ENCODE results near the gene SLC6A1.
"Not testable (repeated sequence)": the region's sequence is repeated elsewhere in the genome, so short reads cannot be mapped to it uniquely, and the experiment has no call there.

SLC6A1 gene

DNA sequence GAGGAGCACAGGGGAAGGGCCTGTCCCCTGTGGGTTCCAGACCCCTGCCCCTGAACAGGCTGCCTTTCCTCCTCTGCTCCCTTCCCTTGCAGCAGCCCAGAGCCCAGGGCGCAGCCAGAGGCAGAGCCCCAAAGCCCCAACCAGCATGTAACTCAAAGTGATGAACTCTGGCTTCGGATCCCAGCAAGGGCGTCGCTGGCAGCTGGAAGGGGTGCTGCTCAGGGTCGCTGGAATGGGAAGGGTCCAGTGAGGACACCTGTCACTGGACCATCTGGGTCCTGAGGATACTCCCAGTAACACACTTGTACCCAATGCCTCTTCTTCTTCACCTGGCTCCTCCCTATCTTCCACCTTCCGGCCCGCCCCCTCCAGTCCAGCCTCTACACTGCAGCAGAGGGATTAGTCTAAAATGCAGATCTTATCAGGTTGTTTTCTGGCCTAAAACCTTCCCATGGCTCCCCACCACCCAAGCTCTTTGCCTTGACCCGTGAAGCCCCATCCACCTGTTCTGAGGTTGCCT is 64.0 kb downstream of the SLC6A1 start:
- peaks cover 28 to 36% of the 10 kb centered on the region in 2 donors for H3K27me3 Mint-ChIP-seq
- H3K4me1 Mint-ChIP-seq (ENCODE audit: low read depth in 2 of 2), result peaks cover 0 to 4% of the 10 kb centered on the region in 2 donors
- ATAC-seq (replicated peaks) (no peak), DNase-seq (no peak)
- no peaks in the 10 kb centered on the region for H3K36me3 Mint-ChIP-seq (ENCODE audit: insufficient read depth)
- H3K27ac Mint-ChIP-seq, result no peak overlapping the region
- no peak overlapping the region for H3K4me3 Mint-ChIP-seq
- H3K9me3 Mint-ChIP-seq, result no peaks in the 10 kb centered on the region

DNA sequence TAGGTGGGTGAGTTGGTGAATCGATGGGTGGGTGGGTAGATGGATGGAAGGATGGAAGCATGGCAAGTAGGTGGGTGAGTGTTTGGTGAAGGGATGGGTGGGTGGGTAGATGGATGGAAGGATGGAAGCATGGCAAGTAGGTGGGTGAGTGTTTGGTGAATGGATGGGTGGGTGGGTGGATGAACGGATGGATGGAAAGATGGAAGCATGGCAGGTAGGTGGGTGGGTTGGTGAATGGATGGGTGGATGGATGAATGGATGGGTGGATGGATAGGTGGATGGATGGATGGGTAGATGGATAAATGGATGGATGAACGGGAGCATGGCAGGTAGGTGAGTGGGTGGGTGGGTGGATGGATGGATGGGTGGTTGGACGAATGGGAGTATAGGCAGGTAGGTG is 65.1 kb downstream of the SLC6A1 start:
- DNase-seq (no peak), ATAC-seq (replicated peaks) (no peak)
- peaks cover 32% of the 10 kb centered on the region in 2 donors for H3K27me3 Mint-ChIP-seq
- no peaks in the 10 kb centered on the region for H3K36me3 Mint-ChIP-seq (ENCODE audit: insufficient read depth)
- H3K9me3 Mint-ChIP-seq, result no peaks in the 10 kb centered on the region
- H3K4me3 Mint-ChIP-seq, result no peak overlapping the region
- peaks cover 0 to 4% of the 10 kb centered on the region in 2 donors for H3K4me1 Mint-ChIP-seq (ENCODE audit: low read depth in 2 of 2)
- no peak overlapping the region for H3K27ac Mint-ChIP-seq

DNA sequence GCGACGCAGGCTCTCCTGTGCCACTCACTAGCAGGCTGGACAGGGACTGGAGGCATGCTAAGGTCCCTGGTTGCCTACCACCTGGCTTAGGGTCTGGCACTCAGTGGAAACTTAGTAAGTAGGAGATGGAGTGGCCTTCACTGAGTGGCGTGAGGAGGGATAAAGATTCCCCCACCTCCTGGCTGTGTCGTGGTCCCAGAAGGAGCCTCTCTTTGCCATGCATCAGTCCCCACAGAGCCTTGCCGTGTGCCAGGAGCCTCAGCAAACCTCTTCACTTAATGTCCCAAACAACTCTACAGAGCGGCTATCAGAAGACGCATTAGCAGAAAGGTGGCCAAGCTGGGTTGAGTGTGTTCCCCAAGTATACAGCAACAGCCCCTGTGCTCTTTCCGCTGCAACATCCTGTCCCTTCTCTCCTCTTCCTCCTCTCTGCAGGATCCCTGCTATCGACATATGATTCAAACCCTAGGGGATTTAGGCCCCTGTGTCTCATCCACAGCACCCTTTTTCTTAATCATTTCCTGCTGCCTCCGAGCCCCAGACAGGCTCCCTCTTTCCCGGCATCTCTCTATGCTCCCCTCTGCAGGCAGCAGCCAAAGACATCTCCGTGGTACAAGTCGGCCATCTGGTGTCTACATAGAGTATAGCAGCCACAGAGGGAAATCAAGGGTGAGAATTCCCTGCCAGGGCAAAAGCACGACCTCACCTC is 66.7 kb downstream of the SLC6A1 start:
- DNase-seq (no peak), ATAC-seq (replicated peaks) (no peak)
- Mint-ChIP-seq H3K4me1 (ENCODE audit: low read depth in 2 of 2) (peaks cover 0 to 4% of the 10 kb centered on the region in 2 donors), H3K27ac (no peak overlapping the region), H3K9me3 (no peaks in the 10 kb centered on the region), H3K27me3 (peaks cover 21 to 28% of the 10 kb centered on the region in 2 donors), H3K4me3 (no peak overlapping the region), H3K36me3 (ENCODE audit: insufficient read depth) (no peaks in the 10 kb centered on the region)

DNA sequence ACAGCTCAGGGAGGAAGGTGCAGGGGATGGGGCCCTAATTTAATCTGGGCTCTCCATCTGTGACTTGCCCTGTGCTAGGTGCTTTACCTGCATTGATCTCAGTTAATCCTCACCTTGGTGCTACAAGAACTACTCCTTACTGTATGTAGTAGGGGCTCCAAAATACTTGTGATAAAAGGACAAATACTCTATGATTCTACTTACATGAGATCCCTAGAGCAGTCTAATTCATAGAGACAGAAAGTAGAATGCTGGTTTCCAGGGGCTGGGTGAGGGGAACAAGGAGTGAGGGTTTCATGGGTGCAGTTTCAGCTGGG is 67.2 kb downstream of the SLC6A1 start:
- ATAC-seq (replicated peaks) (no peak), DNase-seq (no peak)
- Mint-ChIP-seq H3K9me3 (no peaks in the 10 kb centered on the region), H3K27me3 (peaks cover 21 to 28% of the 10 kb centered on the region in 2 donors), H3K4me1 (ENCODE audit: low read depth in 2 of 2) (peaks cover 0 to 4% of the 10 kb centered on the region in 2 donors), H3K27ac (no peak overlapping the region), H3K4me3 (no peak overlapping the region), H3K36me3 (ENCODE audit: insufficient read depth) (no peaks in the 10 kb centered on the region)

GRCh38 chr3:11060500-11061251 is 68.1 kb downstream of the SLC6A1 start:
- Mint-ChIP-seq H3K27ac (no peak overlapping the region), H3K27me3 (peaks cover 20 to 28% of the 10 kb centered on the region in 2 donors), H3K4me3 (no peak overlapping the region), H3K36me3 (ENCODE audit: insufficient read depth) (no peaks in the 10 kb centered on the region), H3K4me1 (ENCODE audit: low read depth in 2 of 2) (peaks cover 0 to 4% of the 10 kb centered on the region in 2 donors), H3K9me3 (no peaks in the 10 kb centered on the region)
- ATAC-seq (replicated peaks), result no peak
- peak in 1 of 3 experiments; percentile 4 for DNase-seq

DNA sequence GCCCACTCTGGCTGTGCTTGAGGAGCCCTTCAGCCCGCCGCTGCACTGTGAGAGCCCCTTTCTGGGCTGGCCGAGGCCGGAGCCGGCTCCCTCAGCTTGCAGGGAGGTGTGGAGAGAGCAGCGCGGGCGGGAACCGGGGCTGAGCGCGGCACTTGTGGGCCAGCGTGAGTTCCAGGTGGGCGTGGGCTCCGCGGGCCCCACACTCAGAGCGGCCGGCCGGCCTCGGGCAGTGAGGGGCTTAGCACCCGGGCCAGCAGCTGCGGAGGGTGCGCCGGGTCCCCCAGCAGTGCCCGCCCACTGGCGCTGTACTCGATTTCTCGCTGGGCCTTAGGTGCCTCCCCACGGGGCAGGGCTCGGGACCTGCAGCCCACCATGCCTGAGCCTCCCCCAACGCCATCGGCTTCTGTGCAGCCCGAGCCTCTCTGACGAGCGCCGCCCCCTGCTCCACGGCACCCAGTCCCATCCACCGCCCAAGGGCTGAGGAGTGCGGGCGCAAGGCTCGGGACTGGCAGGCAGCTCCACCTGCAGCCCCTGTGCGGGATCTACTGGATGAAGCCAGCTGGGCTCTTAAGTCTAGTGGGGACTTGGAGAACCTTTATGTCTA is 68.8 kb downstream of the SLC6A1 start:
- H3K4me1 Mint-ChIP-seq (ENCODE audit: low read depth in 2 of 2); H3K36me3 Mint-ChIP-seq (ENCODE audit: insufficient read depth); ATAC-seq (replicated peaks); DNase-seq; H3K27ac Mint-ChIP-seq; H3K9me3 Mint-ChIP-seq; H3K4me3 Mint-ChIP-seq: not testable (repeated sequence)
- peaks cover 20 to 28% of the 10 kb centered on the region in 2 donors for H3K27me3 Mint-ChIP-seq

DNA sequence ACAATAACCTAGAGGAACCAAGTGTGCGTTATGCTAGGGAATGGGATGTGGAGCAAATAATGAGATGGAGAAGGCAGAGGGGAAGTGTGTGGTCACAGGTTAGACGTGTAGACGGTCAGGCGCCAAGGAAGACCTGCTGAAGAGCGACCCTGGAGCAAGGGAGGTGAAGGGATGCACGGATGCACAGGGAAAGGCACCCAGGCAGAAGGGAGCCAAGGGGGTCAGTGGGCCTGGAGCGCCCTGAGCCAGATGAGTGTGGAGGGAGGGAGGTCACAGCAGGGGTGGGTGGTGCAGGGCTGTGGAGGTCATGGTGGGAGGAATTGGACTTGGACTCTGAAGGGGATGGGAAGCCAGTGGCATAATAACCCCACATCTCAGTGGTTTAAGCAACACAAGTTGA is 70.2 kb downstream of the SLC6A1 start:
- Mint-ChIP-seq H3K27me3 (peaks cover 18 to 23% of the 10 kb centered on the region in 2 donors), H3K9me3 (no peaks in the 10 kb centered on the region), H3K4me1 (ENCODE audit: low read depth in 2 of 2) (peaks cover 0 to 4% of the 10 kb centered on the region in 2 donors), H3K4me3 (no peak overlapping the region), H3K27ac (no peak overlapping the region), H3K36me3 (ENCODE audit: insufficient read depth) (no peaks in the 10 kb centered on the region)
- DNase-seq (no peak), ATAC-seq (replicated peaks) (no peak)

DNA sequence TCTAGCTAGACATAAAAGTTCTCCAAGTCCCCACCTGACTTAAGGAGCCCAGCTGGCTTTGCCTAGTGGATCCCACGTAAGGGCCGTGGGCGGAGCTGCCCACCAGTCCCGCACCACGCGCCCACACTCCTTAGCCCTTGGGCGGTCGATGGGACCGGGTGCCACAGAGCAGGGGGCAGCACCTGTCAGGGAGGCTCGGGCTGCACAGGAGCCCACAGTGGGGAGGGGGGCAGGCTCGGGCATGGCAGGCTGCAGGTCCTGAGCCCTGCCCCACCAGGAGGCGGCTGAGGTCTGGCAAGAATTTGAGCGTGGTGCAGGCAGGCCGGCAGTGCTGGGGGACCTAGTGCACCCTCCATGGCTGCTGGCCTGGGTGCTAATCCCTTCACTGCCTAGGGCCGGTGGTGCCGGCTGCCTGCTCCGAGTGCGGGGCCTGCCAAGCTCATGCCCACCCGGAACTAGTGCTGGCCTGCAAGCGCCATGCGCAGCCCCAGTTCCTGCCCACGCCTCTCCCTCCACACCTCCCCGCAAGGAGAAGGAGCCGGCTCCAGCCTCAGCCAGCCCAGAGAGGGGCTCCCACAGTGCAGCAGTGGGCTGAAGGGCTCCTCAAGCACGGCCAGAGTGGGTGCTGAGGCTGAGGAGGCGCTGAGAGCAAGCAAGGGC is 78.7 kb downstream of the SLC6A1 start:
- peaks cover 27 to 45% of the 10 kb centered on the region in 2 donors for H3K27me3 Mint-ChIP-seq

GRCh38 chr3:11072631-11073030 is 80.1 kb downstream of the SLC6A1 start:
- Mint-ChIP-seq H3K4me3 (no peak overlapping the region), H3K9me3 (peaks cover 3 to 6% of the 10 kb centered on the region in 2 donors), H3K27ac (no peak overlapping the region), H3K27me3 (peaks cover 31 to 49% of the 10 kb centered on the region in 2 donors), H3K4me1 (ENCODE audit: low read depth in 2 of 2) (no peaks in the 10 kb centered on the region), H3K36me3 (ENCODE audit: insufficient read depth) (no peaks in the 10 kb centered on the region)
- DNase-seq (no peak), ATAC-seq (replicated peaks) (no peak)

More for the DNA sequence above, 78.7 kb downstream of the SLC6A1 start:
- H3K9me3 Mint-ChIP-seq, result peaks cover 3 to 6% of the 10 kb centered on the region in 2 donors
- no peaks in the 10 kb centered on the region for H3K4me1 Mint-ChIP-seq (ENCODE audit: low read depth in 2 of 2)
- ATAC-seq (replicated peaks) (no peak), DNase-seq (no peak)
- H3K27ac Mint-ChIP-seq, result no peak overlapping the region
- H3K36me3 Mint-ChIP-seq (ENCODE audit: insufficient read depth), result no peaks in the 10 kb centered on the region
- H3K4me3 Mint-ChIP-seq, result no peak overlapping the region

GRCh38 chr3:11074011-11074410 is 81.5 kb downstream of the SLC6A1 start:
- no peak for DNase-seq
- peaks cover 29 to 43% of the 10 kb centered on the region in 2 donors for H3K27me3 Mint-ChIP-seq

DNA sequence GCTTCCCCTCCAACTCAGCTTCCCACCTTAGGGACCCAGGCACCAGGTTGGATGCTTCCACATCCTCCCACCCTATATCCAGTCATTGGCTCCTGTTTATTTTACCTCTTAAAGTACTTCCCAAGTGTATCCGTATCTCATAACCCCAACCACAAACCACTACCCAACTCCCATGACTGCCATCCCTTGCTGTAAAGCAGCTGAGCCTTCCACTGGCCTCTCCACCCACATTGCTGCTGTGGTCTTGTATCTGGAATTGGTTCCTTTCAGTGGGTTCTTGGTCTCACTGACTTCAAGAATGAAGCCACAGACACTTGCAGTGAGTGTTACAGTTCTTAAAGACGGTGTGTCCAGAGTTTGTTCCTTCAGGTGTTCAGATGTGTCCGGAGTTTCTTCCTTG is 81.9 kb downstream of the SLC6A1 start:
- Mint-ChIP-seq H3K9me3 (peaks cover 3 to 6% of the 10 kb centered on the region in 2 donors), H3K36me3 (ENCODE audit: insufficient read depth) (no peaks in the 10 kb centered on the region), H3K4me1 (ENCODE audit: low read depth in 2 of 2) (no peaks in the 10 kb centered on the region), H3K27ac (no peak overlapping the region), H3K4me3 (no peak overlapping the region), H3K27me3 (peaks cover 29 to 47% of the 10 kb centered on the region in 2 donors)
- DNase-seq (no peak), ATAC-seq (replicated peaks) (no peak)

More at GRCh38 chr3:11074011-11074410, 81.5 kb downstream of the SLC6A1 start:
- Mint-ChIP-seq H3K9me3 (peaks cover 3 to 6% of the 10 kb centered on the region in 2 donors), H3K27ac (no peak overlapping the region), H3K4me1 (ENCODE audit: low read depth in 2 of 2) (no peaks in the 10 kb centered on the region), H3K4me3 (no peak overlapping the region), H3K36me3 (ENCODE audit: insufficient read depth) (no peaks in the 10 kb centered on the region)
- ATAC-seq (replicated peaks), result no peak

DNA sequence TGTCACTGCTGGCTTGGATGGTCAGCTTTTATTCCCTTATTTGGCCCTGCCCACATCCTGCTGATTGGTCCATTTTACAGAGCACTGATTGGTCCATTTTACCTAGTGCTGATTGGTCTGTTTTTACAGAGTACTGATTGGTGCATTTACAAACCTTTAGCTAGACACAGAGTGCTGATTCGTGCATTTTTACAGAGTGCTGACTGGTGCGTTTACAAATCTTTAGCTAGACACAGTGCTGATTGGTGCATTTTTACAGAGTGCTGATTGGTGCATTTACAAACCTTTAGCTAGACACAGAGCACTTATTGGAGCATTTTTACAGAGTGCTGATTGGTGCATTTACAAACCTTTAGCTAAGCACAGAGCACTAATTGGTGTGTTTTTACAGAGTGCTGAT is 82.6 kb downstream of the SLC6A1 start:
- not testable (repeated sequence) for DNase-seq; H3K4me1 Mint-ChIP-seq (ENCODE audit: low read depth in 2 of 2); H3K4me3 Mint-ChIP-seq; H3K36me3 Mint-ChIP-seq (ENCODE audit: insufficient read depth); H3K9me3 Mint-ChIP-seq; ATAC-seq (replicated peaks); H3K27ac Mint-ChIP-seq
- peaks cover 29 to 49% of the 10 kb centered on the region in 2 donors for H3K27me3 Mint-ChIP-seq

DNA sequence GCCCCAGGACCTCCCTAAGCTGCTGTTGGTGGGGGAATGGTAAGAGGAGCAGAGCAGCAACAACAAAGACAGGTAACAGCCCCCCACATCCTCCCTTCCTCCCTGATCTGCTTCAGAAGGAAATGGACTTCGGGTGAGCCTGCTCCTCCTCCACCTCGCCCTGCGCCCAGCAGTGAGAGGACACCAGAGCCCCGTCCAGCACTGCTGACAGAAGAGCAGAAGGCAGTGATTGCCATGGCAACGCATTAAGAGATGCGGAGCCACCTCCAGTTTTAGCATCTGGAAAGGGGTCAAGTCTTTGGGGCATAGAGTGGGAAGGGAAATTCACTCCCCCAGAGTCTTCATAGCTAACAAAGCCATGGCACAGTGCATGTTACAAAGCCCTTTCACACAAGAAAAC is 84.2 kb downstream of the SLC6A1 start:
- Mint-ChIP-seq H3K27ac (no peak overlapping the region), H3K9me3 (peaks cover 3 to 6% of the 10 kb centered on the region in 2 donors), H3K36me3 (ENCODE audit: insufficient read depth) (no peaks in the 10 kb centered on the region), H3K27me3 (peaks cover 29 to 60% of the 10 kb centered on the region in 2 donors), H3K4me3 (no peak overlapping the region), H3K4me1 (ENCODE audit: low read depth in 2 of 2) (no peaks in the 10 kb centered on the region)
- DNase-seq (no peak), ATAC-seq (replicated peaks) (no peak)

Data from effector memory CD8-positive, alpha-beta T cell (primary cell).